HG02571 (cell line): ENCODE data around the gene ACSM2A.
"Not testable (repeated sequence)": the region's sequence is repeated elsewhere in the genome, so short reads cannot be mapped to it uniquely, and the experiment has no call there.

Experiments
- ATAC-seq: cut with Tn5 transposase; IDR thresholded peaks from one replicate; pipeline ENCODE4 v1.9.1; 2021; ENCODE audit warnings: mild to moderate bottlenecking, moderate library complexity; ENCODE audit not compliant: unreplicated experiment

ACSM2A gene

GRCh38 chr16:20451364-20451763, at the start of gene ACSM2A:
ACSM2A (plus strand) TSS chr16:20451521; CDS start chr16:20460115, 8,594 bp downstream.
- ATAC-seq, result not testable (repeated sequence)

GRCh38 chr16:20402651-20403050, 48.7 kb upstream of the ACSM2A start:
- no peak for ATAC-seq

GRCh38 chr16:20404637-20405036, 46.7 kb upstream of the ACSM2A start, which contains the start of gene PDILT:
PDILT (minus strand) TSS chr16:20404737; CDS start chr16:20399300, 5,437 bp downstream.
- no peak for ATAC-seq

GRCh38 chr16:20409398-20410120, 41.8 kb upstream of the ACSM2A start, which contains the start of gene ACSM5:
ACSM5 (plus strand) TSS chr16:20409534; CDS start chr16:20411485, 1,951 bp downstream.
- no peak for ATAC-seq

- ATAC-seq, result no peak
These were observed 41.1 kb upstream of the ACSM2A start for GRCh38 chr16:20410121-20410723.

GRCh38 chr16:20411055-20411454, 40.3 kb upstream of the ACSM2A start:
- no peak for ATAC-seq

GRCh38 chr16:20415541-20415940, 35.8 kb upstream of the ACSM2A start:
- ATAC-seq, result no peak

- not testable (repeated sequence) for ATAC-seq
These were observed 32.2 kb upstream of the ACSM2A start for GRCh38 chr16:20419093-20419492.

GRCh38 chr16:20421748-20422147, 29.6 kb upstream of the ACSM2A start:
- not testable (repeated sequence) for ATAC-seq

GRCh38 chr16:20423772-20424128, 27.6 kb upstream of the ACSM2A start:
- ATAC-seq, result not testable (repeated sequence)

GRCh38 chr16:20424129-20424866, 27.0 kb upstream of the ACSM2A start:
- no peak for ATAC-seq

- not testable (repeated sequence) for ATAC-seq
These were observed 23.9 kb upstream of the ACSM2A start for GRCh38 chr16:20427401-20427797.

GRCh38 chr16:20429499-20429898, 21.8 kb upstream of the ACSM2A start:
- not testable (repeated sequence) for ATAC-seq

- ATAC-seq, result not testable (repeated sequence)
These were observed 20.8 kb upstream of the ACSM2A start for GRCh38 chr16:20430480-20430879.

- ATAC-seq, result no peak
These were observed 20.4 kb upstream of the ACSM2A start for GRCh38 chr16:20430948-20431347.

- ATAC-seq, result not testable (repeated sequence)
These were observed 12.4 kb upstream of the ACSM2A start for GRCh38 chr16:20438950-20439349.

GRCh38 chr16:20439820-20440231, 11.5 kb upstream of the ACSM2A start:
- not testable (repeated sequence) for ATAC-seq

GRCh38 chr16:20440731-20441130, 10.6 kb upstream of the ACSM2A start:
- not testable (repeated sequence) for ATAC-seq

GRCh38 chr16:20441191-20441590, 10.1 kb upstream of the ACSM2A start:
- no peak for ATAC-seq

- ATAC-seq, result not testable (repeated sequence)
These were observed 9.5 kb upstream of the ACSM2A start for GRCh38 chr16:20441859-20442258.

GRCh38 chr16:20446652-20447393, 4.5 kb upstream of the ACSM2A start:
- ATAC-seq, result not testable (repeated sequence)
